Pancreas (tissue), 10 donors: ENCODE measurements around the gene ZDHHC1. TPM values are rescaled to one million over a fixed set of nuclear protein-coding genes. Genes with fewer than 3 reads are reported as not detected.

ENCODE experiments used
- ATAC-seq, 4 donors: fragments of 200-7000 bp; cut with Tn5 transposase; one replicate each; pipeline versions ENCODE4 v1.8.0 to v1.9.1; 2020; ENCODE audit warnings: mild to moderate bottlenecking in 4 of 4, moderate library complexity in 4 of 4
- DNase-seq, 6 donors: peaks; one replicate each; pipeline ENCODE4 v3.0.0-alpha.2; 2020
- FAIRE-seq: peaks from 2 replicates; lab custom pipeline; 2012; peaks lifted over from hg19 to GRCh38; lab: Jason Lieb, UNC
- H3K27ac ChIP-seq, 4 donors: fragments of 200-600 bp; sonication (generic); 1 replicate in 3 of 4; 2 replicates in 1 of 4; pipeline versions ENCODE4 v1.5.0 to v1.8.0; 2020
- H3K27me3 ChIP-seq, 4 donors: fragments of 200-600 bp; one replicate each; pipeline ENCODE4 v1.8.0; 2021
- H3K36me3 ChIP-seq, 3 donors: fragments of 200-600 bp; sonication (generic) in 1 of 3; one replicate each; pipeline versions ENCODE4 v1.5.0 to v1.8.0; 2020 to 2021
- H3K4me1 ChIP-seq, 3 donors: fragments of 200-600 bp; one replicate each; pipeline ENCODE4 v1.8.0; 2021
- H3K4me3 ChIP-seq, 4 donors: fragments of 200-600 bp; sonication (generic) in 2 of 4; one replicate each; pipeline versions ENCODE4 v1.5.0 to v1.8.0; 2020 to 2021
- H3K9me3 ChIP-seq, 4 donors: fragments of 200-600 bp; one replicate each; pipeline ENCODE4 v1.8.0; 2021
- CTCF ChIP-seq, 4 donors: fragments of 200-600 bp; sonication (generic) in 3 of 4; IDR thresholded peaks; one replicate each; pipeline versions ENCODE4 v1.5.0 to v1.8.0; 2021; ENCODE audit warnings: antibody characterized with exemption in 4 of 4
- WGBS, 2 donors: extraction: QIAGEN DNeasy Blood & Tissue Kit; methylation state at CpG; one replicate each; pipeline ENCODE4 v1.1.7; 2013; 5-methylcytosine and 5-hydroxymethylcytosine counted together
- intact Hi-C, 3 donors: fragments of 100-400 bp; cut with DNase I; formaldehyde crosslinking; loops; one replicate each; pipeline versions ENCODE4 v1.11.1 to v1.14.2; 2022
- polyA plus RNA-seq, 2 donors: library from polyadenylated mRNA; stranded (reverse); fragments of 200-250 nt; gene quantifications; one replicate each; pipeline ENCODE4 v1.2.3, GENCODE V29; 2013
- total RNA-seq, 6 donors: library from RNA; stranded (reverse); fragmentation: NEBNext Ultra II Directional in 4 of 6; extraction: Animal tissue kit (Norgen Biotek cat#: 25700) in 4 of 6; gene quantifications; one replicate each; pipeline versions ENCODE4 v1.2.1 to v1.2.4, GENCODE V29; 2021 to 2023
- donor health status: healthy with polysubstance abuse.
- donor health status: DM: no; HTN: no; CAD: no; lungs with moderate emphysema.
- donor health status: DM: no; HTN: no; CAD: no.
- donor health status: control.
- donor health status: control.
- donor health status: Bipolar disorder and iron deficiency.
- donor health status: DM: yes; HTN: yes; CAD: no.
- donor health status: DM: no; HTN: no; CAD: no.
- donor health status: DM: no; HTN: no; CAD: no.
- donor health status: DM: yes; HTN: yes; CAD: no.

ZDHHC1 gene
- total and polyA plus RNA-seq, 8 donors, result 8.1 to 15.2 (median 10.0) TPM

- DNase-seq (peak in 2 of 6 donors; percentile 26 to 68), ATAC-seq (no peak), FAIRE-seq (no peak)
- Histone ChIP-seq H3K9me3 (no peaks in the 10 kb centered on the region), H3K4me3 (no peak overlapping the region), H3K4me1 (peaks cover 19 to 26% (median 22%) of the 10 kb centered on the region in 3 donors), H3K27ac (no peak overlapping the region), H3K36me3 (peaks cover 0 to 19% (median 0%) of the 10 kb centered on the region in 3 donors), H3K27me3 (no peaks in the 10 kb centered on the region)
- 92 to 96% methylated on average over 19 of the region's 19 CpGs for WGBS, 2 donors
- TF ChIP-seq CTCF (IDR thresholded peaks at IDR 0.05), result no peak
- intact Hi-C loops, result no loop called here
Observed at GRCh38 chr16:67438824-67439393, 22.6 kb upstream of the ZDHHC1 start.

GRCh38 chr16:67438098-67438791, 22.0 kb upstream of the ZDHHC1 start:
- FAIRE-seq, result no peak
- Histone ChIP-seq H3K4me3 (no peak overlapping the region), H3K9me3 (no peaks in the 10 kb centered on the region), H3K36me3 (peaks cover 0 to 19% (median 0%) of the 10 kb centered on the region in 3 donors), H3K27me3 (no peaks in the 10 kb centered on the region), H3K4me1 (peaks cover 19 to 20% (median 19%) of the 10 kb centered on the region in 3 donors), H3K27ac (no peak overlapping the region)
- no peak for TF ChIP-seq CTCF (IDR thresholded peaks at IDR 0.05)
- peak in 1 of 6 donors; percentile 43 for DNase-seq
- 91 to 95% methylated on average over 20 of the region's 20 CpGs for WGBS, 2 donors
- ATAC-seq, result no peak
- intact Hi-C loops, result no loop called here

- ATAC-seq (no peak), FAIRE-seq (no peak), DNase-seq (no peak)
- H3K4me1 ChIP-seq, result peaks cover 13 to 16% (median 14%) of the 10 kb centered on the region in 3 donors
- 83 to 84% methylated on average over 4 of the region's 4 CpGs for WGBS, 2 donors
- TF ChIP-seq CTCF (IDR thresholded peaks at IDR 0.05), result no peak
- intact Hi-C loops, result no loop called here
- peaks cover 0 to 19% (median 0%) of the 10 kb centered on the region in 3 donors for H3K36me3 ChIP-seq
- no peaks in the 10 kb centered on the region for H3K27me3 ChIP-seq
- H3K4me3 ChIP-seq, result no peak overlapping the region
- no peaks in the 10 kb centered on the region for H3K9me3 ChIP-seq
- no peak overlapping the region for H3K27ac ChIP-seq
Observed at GRCh38 chr16:67437513-67437912, 21.2 kb upstream of the ZDHHC1 start.

GRCh38 chr16:67436640-67437193, 20.4 kb upstream of the ZDHHC1 start:
- DNase-seq, result peak in 2 of 6 donors; percentile 18 to 71
- FAIRE-seq, result no peak
- no peak for TF ChIP-seq CTCF (IDR thresholded peaks at IDR 0.05)
- intact Hi-C loops, result no loop called here
- no peaks in the 10 kb centered on the region for H3K9me3 ChIP-seq
- no peak for ATAC-seq
- H3K4me1 ChIP-seq, result peaks cover 5 to 15% (median 13%) of the 10 kb centered on the region in 3 donors
- no peak overlapping the region for H3K4me3 ChIP-seq
- H3K36me3 ChIP-seq, result peaks cover 0 to 19% (median 0%) of the 10 kb centered on the region in 3 donors
- WGBS, 2 donors, result 94 to 96% methylated on average over 23 of the region's 23 CpGs
- no peak overlapping the region for H3K27ac ChIP-seq
- H3K27me3 ChIP-seq, result no peaks in the 10 kb centered on the region
